IPS DF 6.9 (cell line): Measurements from ENCODE around the gene LRRC59.
A peak's percentile ranks its signal among the peaks of the same experiment; 100 is the strongest.
"Not testable (repeated sequence)": the region's sequence is repeated elsewhere in the genome, so short reads cannot be mapped to it uniquely, and the experiment has no call there.

ENCODE experiments used
- DNase-seq: peaks from one replicate; pipeline ENCODE4 v3.0.0-alpha.2; 2013; ENCODE audit warnings: low read depth, low spot score
- H3K27ac ChIP-seq: one replicate; pipeline ENCODE4 v1.5.1; 2013; ENCODE audit warnings: low read length, control low read depth
- H3K27me3 ChIP-seq: 2 replicates; pipeline ENCODE4 v1.6.1; 2013; ENCODE audit warnings: mild to moderate bottlenecking, low read length; ENCODE audit not compliant: control insufficient read depth, insufficient read depth
- H3K36me3 ChIP-seq: 2 replicates; pipeline ENCODE4 v1.6.1; 2013; ENCODE audit warnings: low read length; ENCODE audit not compliant: control insufficient read depth, insufficient read depth
- H3K4me1 ChIP-seq: 2 replicates; pipeline ENCODE4 v1.6.1; 2013; ENCODE audit warnings: low read length; ENCODE audit not compliant: control insufficient read depth, insufficient read depth
- H3K4me3 ChIP-seq: 2 replicates; pipeline ENCODE4 v1.5.1; 2013; ENCODE audit warnings: mild to moderate bottlenecking, low read length
- H3K9me3 ChIP-seq: 2 replicates; pipeline ENCODE4 v1.6.1; 2013; ENCODE audit warnings: low read length, inconsistent platforms; ENCODE audit not compliant: control insufficient read depth, insufficient read depth
- WGBS: extraction: QIAGEN DNeasy Blood & Tissue Kit; methylation state at CpG from one replicate; pipeline ENCODE4 v1.1.7; 2013; ENCODE audit warnings: mixed read lengths, missing lambda C conversion rate; ENCODE audit not compliant: insufficient read length, insufficient coverage; 5-methylcytosine and 5-hydroxymethylcytosine counted together

The LRRC59 gene

DNA sequence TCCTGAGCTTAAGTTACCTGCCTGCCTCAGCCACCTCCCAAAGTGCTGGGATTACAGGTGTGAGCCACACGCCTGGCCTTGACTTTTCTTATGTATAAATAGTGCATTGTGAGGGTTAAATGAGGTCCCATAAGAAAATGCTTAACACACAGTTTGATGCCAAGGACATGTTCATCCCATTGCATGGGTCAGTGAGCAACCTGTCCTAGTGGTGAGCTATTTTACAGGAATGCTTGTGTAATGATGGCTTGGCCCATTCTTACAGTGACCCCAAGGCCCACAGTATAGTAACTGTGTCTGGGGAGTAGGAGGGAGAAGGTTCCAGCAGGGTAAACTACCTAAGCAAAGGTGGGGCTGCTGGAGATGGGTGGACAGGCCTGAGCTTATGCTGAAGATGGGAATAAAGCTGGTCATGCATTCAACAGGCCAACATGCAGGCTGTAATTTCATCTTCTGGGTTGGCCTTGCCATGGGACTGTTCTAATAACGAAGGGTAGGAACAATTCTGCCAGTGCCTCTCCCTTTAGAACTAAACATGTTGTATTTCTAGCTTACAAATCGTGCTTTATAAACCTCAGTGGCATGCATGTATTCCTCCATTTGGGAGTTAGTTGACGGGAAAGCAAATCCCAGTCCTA, 34.9 kb upstream of the LRRC59 start:
- WGBS: no CpG with 5 or more reads among the region's 4 CpGs
- no peak for DNase-seq

GRCh38 chr17:50430821-50431618, 33.7 kb upstream of the LRRC59 start:
- no peak overlapping the region for H3K4me3 ChIP-seq
- H3K9me3 ChIP-seq: no peaks in the 10 kb centered on the region
- DNase-seq: no peak
- no peaks in the 10 kb centered on the region for H3K27me3 ChIP-seq
- no peaks in the 10 kb centered on the region for H3K4me1 ChIP-seq
- no CpG with 5 or more reads among the region's 4 CpGs for WGBS
- no peak overlapping the region for H3K27ac ChIP-seq
- no peaks in the 10 kb centered on the region for H3K36me3 ChIP-seq

More for the DNA sequence above, 34.9 kb upstream of the LRRC59 start:
- no peaks in the 10 kb centered on the region for H3K36me3 ChIP-seq
- H3K4me1 ChIP-seq: no peaks in the 10 kb centered on the region
- H3K4me3 ChIP-seq: no peak overlapping the region
- no peaks in the 10 kb centered on the region for H3K27me3 ChIP-seq
- H3K27ac ChIP-seq: no peak overlapping the region
- H3K9me3 ChIP-seq: no peaks in the 10 kb centered on the region

DNA sequence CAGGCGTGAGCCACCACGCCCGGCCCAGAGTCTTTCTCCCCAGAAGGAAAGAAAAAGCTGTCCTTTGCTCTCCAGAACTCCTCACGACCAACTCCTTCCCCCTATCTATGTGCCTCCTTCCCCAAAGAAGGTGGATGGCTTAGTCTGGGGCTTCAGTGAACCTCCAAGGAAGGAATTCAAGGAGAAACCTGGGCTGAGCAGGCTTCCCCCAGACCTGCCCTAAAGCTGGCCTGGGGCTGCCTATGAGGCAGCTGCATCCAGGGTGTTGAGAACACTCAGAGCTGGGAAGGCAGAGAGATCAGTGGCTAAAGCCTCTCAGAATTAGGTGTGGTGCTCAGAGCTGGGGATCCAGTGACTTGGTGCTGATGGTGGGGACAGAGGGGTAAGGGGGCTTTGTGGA, 32.5 kb upstream of the LRRC59 start:
- Histone ChIP-seq H3K36me3 (no peaks in the 10 kb centered on the region), H3K27ac (no peak overlapping the region), H3K9me3 (no peaks in the 10 kb centered on the region), H3K27me3 (no peaks in the 10 kb centered on the region), H3K4me3 (no peak overlapping the region), H3K4me1 (peaks cover 4% of the 10 kb centered on the region; the same call in 1 of the 2 replicates)
- no CpG with 5 or more reads among the region's 4 CpGs for WGBS
- DNase-seq: no peak

DNA sequence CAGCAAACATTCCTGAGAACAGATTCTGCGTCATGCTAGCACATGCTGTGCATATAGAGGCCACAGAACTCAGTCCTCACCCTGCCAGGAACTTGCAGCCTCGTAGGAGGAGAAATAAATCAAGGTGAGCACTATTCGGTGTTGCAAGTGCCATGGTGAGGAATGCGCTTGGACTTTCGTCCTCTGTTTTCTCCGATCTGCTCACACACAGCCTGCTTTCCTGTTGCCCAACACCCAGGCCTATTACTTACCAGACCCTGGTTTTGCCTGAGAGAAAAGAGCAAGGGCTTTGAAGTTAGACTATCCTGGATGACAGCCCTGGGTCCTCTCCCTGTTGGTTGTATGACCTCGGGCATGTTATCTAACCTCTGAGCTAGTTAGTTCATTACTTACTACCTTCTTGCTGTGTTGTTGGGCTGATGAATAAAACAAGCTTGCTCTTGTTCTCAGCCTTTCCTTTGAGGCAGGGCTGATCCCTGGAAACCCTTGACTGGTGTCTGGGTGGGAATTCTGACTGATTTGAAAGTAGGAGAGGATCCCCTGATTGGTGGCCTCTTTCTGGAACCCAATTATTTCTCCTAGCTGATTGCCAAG, 31.6 kb upstream of the LRRC59 start:
- Histone ChIP-seq H3K9me3 (no peaks in the 10 kb centered on the region), H3K27me3 (no peaks in the 10 kb centered on the region), H3K36me3 (no peaks in the 10 kb centered on the region), H3K4me1 (peaks cover 4% of the 10 kb centered on the region; the same call in 1 of the 2 replicates), H3K4me3 (no peak overlapping the region), H3K27ac (no peak overlapping the region)
- no CpG with 5 or more reads among the region's 7 CpGs for WGBS
- DNase-seq: no peak

DNA sequence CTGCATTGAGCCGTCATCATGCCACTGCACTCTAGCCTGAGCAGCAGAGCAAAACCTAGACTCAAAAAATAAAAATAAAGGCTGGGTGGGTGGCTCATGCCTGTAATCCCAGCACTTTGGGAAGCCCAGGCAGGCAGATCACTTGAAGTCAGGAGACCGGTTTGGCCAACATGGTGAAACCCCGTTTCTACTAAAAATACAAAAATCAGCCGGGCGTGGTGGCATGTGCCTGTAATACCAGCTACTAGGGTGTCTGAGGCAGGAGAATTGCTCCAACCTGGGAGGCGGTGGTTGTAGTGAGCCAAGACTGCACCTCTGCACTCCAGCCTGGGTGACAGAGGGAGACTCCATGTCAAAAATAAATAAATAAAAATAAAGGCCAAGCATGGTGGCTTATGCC, 30.8 kb upstream of the LRRC59 start:
- H3K36me3 ChIP-seq, DNase-seq, H3K27me3 ChIP-seq, H3K9me3 ChIP-seq, H3K4me3 ChIP-seq, H3K27ac ChIP-seq, H3K4me1 ChIP-seq: not testable (repeated sequence)
- WGBS: no CpG with 5 or more reads among the region's 6 CpGs

DNA sequence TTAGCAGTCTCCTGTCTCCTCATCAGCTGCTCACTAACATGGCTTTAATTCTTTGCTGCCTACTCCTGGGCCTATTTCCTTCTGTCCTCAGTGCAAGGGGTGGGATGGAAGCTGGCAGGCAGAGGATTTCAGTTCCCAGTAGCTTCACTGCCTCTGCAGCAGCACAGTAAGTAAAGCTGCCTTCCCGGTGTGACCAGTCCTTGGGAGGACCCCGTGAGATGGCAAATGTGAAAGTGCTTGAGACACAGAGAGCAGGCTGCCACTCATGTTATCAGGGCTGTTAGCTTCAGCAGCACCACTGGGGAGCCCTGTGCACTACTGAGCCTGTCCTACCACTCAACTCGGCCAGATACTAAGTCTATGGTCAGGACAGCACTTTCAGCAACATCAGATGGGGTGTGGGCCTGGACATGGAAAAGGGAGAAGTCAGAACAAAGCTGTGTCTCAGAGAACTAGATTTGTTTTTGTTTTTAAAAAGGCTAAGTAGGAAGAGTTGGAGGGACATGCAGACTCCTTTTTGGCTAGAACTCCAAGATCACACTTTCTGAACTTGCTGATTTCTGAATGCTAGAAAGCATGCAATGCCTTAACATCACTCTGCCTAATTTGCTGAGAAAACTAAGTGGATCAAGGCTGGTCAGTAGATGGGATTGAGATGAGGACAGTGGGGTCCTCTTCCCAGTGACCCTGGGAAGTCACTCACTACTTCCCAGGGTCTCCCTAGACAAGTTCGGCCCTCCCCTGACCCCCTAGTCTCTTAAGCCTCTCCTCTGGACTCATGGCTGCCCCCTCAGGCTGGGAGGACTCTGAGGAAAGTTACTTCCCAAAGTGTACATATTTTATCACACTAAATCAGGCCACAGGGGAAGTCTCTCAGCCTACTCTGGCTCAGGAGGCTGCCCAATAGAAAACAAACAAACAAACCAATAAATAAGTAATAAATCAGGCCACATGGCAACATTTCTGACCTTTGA, 29.8 kb upstream of the LRRC59 start:
- H3K27ac ChIP-seq: no peak overlapping the region
- no peaks in the 10 kb centered on the region for H3K27me3 ChIP-seq
- no CpG with 5 or more reads among the region's 4 CpGs for WGBS
- no peaks in the 10 kb centered on the region for H3K36me3 ChIP-seq
- peak overlapping the region; percentile 41; the same call in 1 of the 2 replicates for H3K4me3 ChIP-seq
- peaks cover 4% of the 10 kb centered on the region; the same call in 1 of the 2 replicates for H3K4me1 ChIP-seq
- no peaks in the 10 kb centered on the region for H3K9me3 ChIP-seq
- no peak for DNase-seq

GRCh38 chr17:50426472-50426782, 29.1 kb upstream of the LRRC59 start:
- H3K4me3 ChIP-seq: peak overlapping the region; percentile 41; the same call in 1 of the 2 replicates
- no peaks in the 10 kb centered on the region for H3K36me3 ChIP-seq
- H3K9me3 ChIP-seq: no peaks in the 10 kb centered on the region
- no peaks in the 10 kb centered on the region for H3K27me3 ChIP-seq
- no peak for DNase-seq
- no CpG with 5 or more reads among the region's 7 CpGs for WGBS
- H3K27ac ChIP-seq: no peak overlapping the region
- H3K4me1 ChIP-seq: peaks cover 4% of the 10 kb centered on the region; the same call in 1 of the 2 replicates

DNA sequence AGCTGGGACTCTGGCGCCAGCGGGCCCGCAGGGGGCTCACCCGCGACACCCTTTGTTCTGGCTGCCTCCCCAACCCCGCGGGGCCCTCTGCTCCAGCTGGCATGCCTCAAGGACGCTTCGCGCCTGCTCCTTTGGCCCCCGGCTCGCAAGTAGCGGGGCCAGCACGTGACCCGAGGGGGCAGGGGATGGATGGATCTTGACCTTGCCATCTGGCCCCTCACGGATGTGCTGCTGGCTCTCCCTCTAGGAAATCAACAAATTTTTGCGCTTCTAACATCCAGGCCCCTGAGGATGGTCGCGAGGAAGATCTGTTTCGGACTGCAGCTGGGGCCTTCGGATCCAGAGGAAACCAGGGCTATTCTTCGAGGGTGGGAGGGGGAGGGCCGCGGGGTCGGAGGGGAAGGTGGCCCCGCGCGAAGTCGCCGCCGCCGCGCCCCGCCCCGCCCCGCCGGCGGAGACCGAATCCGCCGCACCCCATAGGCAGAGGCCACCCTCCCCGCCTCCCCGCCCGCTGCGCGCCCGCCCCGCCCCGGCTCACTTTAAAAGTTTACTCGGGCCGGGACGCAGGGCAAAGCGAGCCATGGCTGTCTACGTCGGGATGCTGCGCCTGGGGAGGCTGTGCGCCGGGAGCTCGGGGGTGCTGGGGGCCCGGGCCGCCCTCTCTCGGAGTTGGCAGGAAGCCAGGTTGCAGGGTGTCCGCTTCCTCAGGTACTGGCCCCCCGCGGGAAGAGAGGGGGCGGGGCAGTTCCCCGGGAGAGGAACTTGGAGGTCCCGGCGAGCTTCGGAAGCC, 28.6 kb upstream of the LRRC59 start, which contains the start of gene ACSF2:
ACSF2 (plus strand) TSS at position 537 of the 790 bp plus-strand sequence; CDS start at position 581, 44 bp downstream.
- no peaks in the 10 kb centered on the region for H3K9me3 ChIP-seq
- no peak within 1 kb of the TSS for H3K27ac ChIP-seq
- no peak for DNase-seq
- no peaks in the 10 kb centered on the region for H3K36me3 ChIP-seq
- H3K4me1 ChIP-seq: peaks cover 4% of the 10 kb centered on the region; the same call in 1 of the 2 replicates
- H3K4me3 ChIP-seq: peak within 1 kb of the TSS; percentile 41; the same call in 1 of the 2 replicates
- no CpG with 5 or more reads among the region's 70 CpGs for WGBS
- H3K27me3 ChIP-seq: no peaks in the 10 kb centered on the region

GRCh38 chr17:50424996-50425681, 27.8 kb upstream of the LRRC59 start:
- Histone ChIP-seq H3K9me3 (no peaks in the 10 kb centered on the region), H3K4me3 (no peak overlapping the region), H3K4me1 (peaks cover 4% of the 10 kb centered on the region; the same call in 1 of the 2 replicates), H3K27ac (no peak overlapping the region), H3K27me3 (no peaks in the 10 kb centered on the region), H3K36me3 (no peaks in the 10 kb centered on the region)
- DNase-seq: no peak
- WGBS: no CpG with 5 or more reads among the region's 8 CpGs
